Gastrocnemius medialis (tissue), 4 donors: ENCODE data around the gene DIPK1B.

Source experiments
- CTCF ChIP-seq, 5 experiments: fragments of 450-650 bp in 3 of 5; fragments of 200-600 bp in 2 of 5; sonication (generic) in 2 of 5; IDR thresholded peaks in 4 of 5; conservative IDR thresholded peaks in 1 of 5; 1 replicate in 4 of 5; 2 replicates in 1 of 5; pipeline ENCODE4 v1.5.1; 2016 to 2019; ENCODE audit warnings: antibody characterized with exemption in 5 of 5, mild to moderate bottlenecking in 3 of 5, moderate library complexity in 3 of 5
- POLR2A ChIP-seq, 2 donors: fragments of 450-650 bp; IDR thresholded peaks; one replicate each; pipeline ENCODE4 v1.6.1; 2017; ENCODE audit warnings: antibody characterized with exemption in 2 of 2, mild to moderate bottlenecking in 2 of 2, moderate library complexity in 2 of 2

- TF ChIP-seq POLR2A (IDR thresholded peaks at IDR 0.05) (no peak), CTCF (IDR thresholded peaks at IDR 0.05 in 4 of 5, conservative IDR thresholded peaks at IDR 0.05 in 1 of 5) (no peak)
Measured at GRCh38 chr9:136773386-136774044, 61.1 kb downstream of the DIPK1B start.
